HuH-7.5 (cell line): ENCODE results near the gene REV3L.
"Not testable (repeated sequence)": the region's sequence is repeated elsewhere in the genome, so short reads cannot be mapped to it uniquely, and the experiment has no call there.

Experiments
- DNase-seq: peaks from one replicate; pipeline ENCODE4 v3.0.0; 2011; ENCODE audit warnings: low spot score

The REV3L gene, protein sequence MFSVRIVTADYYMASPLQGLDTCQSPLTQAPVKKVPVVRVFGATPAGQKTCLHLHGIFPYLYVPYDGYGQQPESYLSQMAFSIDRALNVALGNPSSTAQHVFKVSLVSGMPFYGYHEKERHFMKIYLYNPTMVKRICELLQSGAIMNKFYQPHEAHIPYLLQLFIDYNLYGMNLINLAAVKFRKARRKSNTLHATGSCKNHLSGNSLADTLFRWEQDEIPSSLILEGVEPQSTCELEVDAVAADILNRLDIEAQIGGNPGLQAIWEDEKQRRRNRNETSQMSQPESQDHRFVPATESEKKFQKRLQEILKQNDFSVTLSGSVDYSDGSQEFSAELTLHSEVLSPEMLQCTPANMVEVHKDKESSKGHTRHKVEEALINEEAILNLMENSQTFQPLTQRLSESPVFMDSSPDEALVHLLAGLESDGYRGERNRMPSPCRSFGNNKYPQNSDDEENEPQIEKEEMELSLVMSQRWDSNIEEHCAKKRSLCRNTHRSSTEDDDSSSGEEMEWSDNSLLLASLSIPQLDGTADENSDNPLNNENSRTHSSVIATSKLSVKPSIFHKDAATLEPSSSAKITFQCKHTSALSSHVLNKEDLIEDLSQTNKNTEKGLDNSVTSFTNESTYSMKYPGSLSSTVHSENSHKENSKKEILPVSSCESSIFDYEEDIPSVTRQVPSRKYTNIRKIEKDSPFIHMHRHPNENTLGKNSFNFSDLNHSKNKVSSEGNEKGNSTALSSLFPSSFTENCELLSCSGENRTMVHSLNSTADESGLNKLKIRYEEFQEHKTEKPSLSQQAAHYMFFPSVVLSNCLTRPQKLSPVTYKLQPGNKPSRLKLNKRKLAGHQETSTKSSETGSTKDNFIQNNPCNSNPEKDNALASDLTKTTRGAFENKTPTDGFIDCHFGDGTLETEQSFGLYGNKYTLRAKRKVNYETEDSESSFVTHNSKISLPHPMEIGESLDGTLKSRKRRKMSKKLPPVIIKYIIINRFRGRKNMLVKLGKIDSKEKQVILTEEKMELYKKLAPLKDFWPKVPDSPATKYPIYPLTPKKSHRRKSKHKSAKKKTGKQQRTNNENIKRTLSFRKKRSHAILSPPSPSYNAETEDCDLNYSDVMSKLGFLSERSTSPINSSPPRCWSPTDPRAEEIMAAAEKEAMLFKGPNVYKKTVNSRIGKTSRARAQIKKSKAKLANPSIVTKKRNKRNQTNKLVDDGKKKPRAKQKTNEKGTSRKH (N-terminal part only)

DNA sequence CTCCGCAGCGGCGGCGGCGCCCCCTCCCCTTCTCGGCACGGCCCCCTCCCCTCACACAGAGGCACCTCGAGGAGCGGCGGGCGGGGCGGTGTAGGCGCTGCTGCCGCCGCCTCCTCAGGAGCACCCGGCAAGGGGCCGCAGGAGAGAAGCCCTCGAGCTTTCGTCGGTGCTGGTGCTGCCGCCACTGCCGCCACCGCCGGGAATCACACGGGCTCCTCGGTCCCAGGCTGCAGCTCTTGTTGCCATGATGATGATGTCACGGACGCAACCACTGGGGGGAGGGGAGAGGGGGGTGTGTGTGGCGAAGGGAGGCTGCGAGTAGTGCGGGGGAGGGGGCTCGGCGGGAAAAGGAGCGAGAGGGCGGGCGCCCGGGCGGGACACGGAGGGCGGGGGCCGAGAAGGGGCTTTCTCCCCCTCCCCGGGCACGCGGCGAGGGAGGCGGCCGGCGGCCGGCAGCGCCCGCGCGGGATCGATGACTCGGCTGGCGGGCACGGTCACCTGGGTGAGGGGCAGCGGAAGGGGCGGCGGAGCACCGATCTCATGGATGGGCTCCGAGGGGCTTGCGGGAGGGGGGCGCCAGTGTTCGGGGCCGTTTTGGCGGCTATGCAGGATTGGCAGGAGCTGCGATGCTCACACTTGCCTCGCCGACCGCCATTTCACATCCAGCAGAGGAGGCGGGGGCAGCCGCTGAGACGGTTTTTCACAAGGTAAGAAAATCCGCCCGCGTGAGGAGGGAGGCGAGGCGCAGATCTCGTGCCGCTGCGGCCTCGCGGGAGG is at the start of gene REV3L:
TSS of gene REV3L (minus strand) at position 260 of the 777 bp plus-strand sequence. CDS start 330 bp downstream, outside the sequence.
- DNase-seq: peak; percentile 79

DNA sequence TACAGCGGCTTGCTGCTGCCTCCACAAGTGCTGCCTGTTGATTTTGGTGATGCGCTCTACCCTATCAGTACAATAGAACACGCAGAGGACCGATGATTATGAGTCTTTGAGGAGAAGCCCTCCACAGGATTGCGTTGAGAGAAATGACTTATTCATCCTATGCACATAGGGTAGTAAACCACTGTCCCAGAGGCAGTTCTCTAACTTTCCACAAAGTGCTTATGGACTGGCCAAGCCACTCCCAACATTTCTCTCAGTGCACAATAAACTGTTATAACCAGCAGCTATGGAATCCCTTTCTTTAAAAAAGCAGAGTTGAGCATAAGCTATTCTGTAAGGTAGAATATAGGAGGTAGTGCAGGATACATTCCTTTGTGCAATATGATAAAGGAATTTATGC is 48.2 kb upstream of the REV3L start:
- no peak for DNase-seq

DNA sequence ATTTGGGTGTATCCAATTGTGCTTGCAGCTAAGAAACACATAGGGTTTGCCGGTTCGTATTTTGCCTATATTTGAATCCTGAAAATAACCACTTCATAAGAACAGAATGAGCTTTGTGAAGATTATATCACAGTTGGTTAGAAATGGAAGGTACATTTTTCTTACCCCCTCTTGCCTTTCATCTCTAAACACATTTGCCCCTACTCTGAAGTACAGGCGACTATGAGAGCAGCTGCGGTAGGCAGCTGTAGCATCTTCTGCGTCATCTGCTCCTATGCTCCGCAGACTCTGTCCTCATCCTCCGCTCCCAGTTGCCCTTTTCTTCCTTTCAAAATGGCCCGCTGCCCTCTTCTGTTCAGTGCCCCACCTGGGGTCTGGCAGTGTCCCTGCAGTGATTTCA is 47.6 kb upstream of the REV3L start:
- no peak for DNase-seq

DNA sequence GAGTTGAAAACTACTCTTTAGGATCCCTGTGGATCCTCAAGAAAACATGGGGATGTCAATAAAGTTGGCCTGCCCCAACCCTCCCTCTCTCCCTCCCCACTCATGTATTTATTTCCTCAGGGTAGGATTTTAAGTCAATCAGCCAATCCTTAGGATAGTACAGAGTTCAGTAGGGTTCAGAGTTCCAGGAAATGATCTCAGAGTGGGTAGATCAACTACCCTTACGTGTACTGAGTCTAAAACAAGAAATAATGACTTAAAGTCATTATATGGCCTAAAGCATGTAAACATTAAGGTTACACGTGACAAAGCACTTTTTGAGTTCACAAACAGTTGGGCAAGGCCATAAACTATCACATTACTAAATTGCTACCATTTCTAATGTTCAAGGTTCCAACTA is 47.2 kb upstream of the REV3L start:
- DNase-seq: no peak

DNA sequence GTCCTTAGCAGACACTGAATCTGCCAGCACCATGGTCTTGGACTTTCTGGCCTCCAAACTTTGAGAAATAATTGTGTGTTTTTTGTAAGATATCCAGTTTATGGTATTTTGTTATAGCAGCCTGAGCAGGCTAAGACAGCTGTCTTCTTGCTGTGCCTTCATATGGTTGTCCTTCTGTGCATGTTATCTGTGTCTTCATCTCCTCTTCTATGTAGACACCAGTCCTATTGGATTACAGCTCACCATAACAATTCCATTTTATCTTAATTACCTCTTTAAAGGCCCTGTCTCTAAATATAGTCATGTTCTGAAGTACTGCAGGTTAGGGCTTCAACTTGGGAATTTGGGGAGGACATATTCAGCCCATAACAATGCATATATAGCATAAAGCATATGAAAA is 44.3 kb upstream of the REV3L start:
- no peak for DNase-seq

DNA sequence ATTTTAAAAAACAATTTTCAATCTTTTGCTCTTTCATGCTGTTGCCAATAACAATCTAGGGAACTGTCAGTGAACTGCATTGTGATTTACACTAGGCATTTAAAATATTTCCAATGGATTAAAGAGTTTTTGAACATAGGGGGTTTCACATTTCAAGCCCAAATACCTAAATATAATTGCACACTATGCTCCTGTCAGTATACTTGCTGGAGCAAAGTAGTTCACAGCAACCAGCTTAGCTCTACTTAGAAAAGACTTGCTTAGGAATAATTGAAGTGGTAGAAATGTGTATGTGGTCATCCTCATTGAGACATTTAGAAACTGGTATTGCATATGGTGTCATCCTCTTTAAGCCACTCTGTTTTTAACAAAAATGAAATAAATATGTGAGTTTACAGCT is 41.7 kb upstream of the REV3L start:
- no peak for DNase-seq

DNA sequence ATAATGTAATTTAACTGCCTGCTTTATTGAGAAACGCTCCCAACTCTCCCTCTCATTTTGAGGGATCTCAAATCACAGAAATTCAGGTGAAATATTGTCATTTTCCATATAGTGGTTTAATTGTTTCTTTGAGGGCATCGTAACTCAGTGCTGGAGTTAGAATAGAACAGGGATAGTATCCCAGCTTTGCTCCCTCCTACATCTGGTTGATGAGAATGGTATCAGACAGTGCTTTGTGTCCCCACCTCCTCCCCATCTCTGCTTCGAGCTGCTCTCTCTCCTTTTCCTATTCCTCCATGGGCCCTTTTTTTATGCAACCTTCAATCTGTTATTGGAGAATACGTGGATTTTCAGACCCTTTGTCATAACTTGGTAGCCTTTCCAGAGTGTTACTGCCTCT is 41.2 kb upstream of the REV3L start:
- no peak for DNase-seq

DNA sequence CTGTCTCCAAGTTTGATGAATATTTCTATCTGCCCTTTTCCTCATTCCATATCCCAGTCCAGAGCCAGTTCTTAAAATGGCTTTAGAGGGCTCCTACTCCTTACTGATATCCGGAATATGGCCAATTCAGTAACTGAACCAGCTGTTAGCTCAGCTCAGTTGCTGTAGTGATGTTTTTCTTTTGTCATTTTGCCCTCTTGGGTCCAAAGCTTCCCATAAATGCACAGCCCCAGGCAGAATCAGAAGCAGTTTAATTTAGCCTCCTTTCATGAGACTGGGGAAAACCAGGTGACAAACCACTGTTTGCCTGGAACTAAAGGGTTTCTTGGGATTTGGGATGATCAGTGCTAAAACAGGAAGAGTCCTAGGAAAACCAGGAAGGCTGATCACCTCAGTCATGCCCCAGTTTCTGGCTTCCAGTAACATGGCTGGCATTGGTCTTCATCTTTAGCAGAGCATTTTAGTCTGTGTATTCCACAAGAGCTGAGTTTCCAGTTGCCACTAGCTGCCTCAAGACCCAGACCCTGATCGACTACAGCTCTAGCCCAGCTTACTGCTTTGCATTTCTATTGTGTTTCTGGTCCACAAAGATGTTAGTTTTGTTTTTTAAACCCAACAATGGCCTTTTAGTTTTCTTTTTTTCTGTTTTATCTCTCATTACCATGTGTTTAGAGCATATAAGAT is 40.6 kb upstream of the REV3L start:
- DNase-seq: no peak

DNA sequence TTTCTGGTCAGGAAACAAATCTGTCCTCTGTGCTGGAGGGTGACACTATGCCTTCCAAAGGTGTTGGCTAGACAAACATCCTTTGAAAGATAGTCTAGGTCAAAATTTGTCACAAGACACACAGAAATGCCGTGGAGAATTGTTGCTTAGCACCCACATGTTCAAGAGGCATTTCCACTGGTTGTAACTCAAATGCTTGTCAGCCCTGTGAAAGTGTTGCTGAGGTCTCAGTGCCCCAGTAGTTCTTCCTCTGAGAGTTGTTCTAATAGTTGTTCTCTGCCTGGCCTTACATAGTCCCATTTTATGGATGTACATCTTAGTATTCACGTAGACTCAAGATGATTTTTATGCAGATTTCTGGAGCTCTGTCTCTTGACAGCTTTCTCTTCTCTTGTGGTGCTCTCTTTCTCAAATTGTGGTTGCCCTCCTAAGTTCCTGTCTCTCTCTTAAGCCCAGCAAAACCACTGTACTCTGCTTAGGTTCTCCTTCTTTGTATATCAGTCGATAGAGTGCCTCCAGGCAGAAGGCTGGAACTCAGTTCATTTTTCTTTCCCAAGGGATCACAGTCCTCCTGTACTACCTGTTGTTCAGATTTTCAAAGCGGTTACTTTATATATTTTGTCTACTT is 39.5 kb upstream of the REV3L start:
- DNase-seq: no peak

DNA sequence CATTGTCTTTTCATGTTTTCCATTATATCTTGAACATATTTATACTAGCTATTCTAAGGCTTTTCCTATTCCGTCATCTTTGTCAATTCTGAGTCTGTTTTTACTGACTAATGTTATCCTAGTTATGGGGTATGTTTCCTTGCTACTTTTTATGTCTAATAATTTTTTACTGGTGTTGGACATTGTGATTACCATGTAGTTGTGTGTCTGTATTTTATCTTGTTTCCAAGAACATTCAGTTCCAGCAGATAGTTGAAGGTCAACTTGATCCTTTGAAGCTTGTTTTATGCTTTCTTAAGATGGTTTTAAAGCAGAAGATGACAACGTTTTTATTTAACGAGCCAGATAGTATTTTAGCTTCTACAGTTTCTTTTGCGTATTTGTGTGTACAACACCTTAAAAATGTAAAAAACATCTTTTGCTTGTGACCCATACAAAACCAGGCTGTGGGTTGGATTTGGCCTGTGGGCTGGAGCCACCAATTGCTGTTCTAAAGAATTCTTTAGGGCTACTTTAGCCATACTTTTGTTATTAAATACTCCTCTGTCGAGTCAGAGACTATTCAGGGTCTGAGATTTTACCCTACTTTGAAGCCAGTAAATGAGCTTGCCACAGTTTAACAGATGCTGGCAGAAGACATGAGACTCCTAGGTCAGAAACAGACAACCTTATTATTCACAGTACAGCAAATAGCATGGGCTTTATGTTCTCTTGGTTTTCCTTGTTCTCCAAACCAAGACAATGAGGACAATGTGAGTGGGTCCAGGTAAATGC is 38.7 kb upstream of the REV3L start:
- no peak for DNase-seq

DNA sequence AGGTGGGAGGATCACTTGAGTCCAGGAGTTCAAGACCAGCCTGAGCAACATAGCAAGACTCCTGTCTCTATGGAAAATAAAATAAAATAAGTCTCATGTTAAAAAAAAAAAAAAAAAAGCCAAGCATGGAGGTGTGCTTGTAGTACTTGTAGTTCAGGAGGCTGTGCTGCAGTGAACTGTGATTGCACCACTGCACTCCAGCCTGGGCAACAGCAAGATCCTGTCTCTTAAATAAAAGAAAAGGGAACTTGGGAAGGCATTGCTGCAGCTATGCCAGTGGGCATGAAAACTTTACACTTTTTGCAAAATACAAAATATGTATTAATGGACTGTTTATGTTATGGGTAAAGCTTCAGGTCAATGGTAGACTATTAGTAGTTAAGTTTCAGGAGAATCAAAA is 37.5 kb upstream of the REV3L start:
- no peak for DNase-seq

DNA sequence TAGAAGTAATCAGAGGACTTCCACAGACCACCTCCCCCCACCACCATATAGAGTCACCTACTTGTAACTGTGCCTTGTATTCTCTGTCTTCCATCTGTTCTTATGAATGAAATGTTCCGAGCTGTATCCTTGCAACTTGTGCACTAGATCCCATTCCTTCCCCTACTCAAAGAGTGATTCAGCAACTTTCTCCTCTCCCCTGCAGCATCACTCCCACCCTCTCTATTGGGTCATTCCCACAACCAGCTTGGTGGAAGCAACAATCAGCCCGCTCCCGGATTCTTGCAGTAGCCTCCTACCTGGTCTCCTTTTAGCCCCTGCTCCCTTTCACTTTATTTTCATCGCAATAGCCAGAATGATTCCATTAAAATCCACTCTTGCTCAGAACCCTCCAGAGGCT is 34.9 kb upstream of the REV3L start:
- no peak for DNase-seq

DNA sequence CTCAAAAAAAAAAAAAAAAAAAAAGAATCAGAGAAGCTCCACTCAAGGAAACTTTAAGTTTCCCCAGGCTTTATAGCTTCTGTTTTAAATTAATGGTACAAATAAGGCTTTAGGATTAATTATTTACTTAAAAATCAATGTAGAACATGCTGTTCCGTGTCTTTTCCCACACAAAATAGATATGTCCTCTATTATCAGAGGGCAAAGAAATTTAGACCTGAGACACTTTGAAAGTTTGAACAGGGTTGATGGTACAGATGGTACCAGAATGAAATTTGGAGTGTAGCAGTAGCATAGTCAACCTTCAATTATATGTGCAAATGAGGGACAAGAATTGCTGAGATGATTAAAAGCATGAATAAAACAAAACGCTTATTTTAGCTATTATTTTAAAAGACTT is 32.2 kb upstream of the REV3L start:
- no peak for DNase-seq

DNA sequence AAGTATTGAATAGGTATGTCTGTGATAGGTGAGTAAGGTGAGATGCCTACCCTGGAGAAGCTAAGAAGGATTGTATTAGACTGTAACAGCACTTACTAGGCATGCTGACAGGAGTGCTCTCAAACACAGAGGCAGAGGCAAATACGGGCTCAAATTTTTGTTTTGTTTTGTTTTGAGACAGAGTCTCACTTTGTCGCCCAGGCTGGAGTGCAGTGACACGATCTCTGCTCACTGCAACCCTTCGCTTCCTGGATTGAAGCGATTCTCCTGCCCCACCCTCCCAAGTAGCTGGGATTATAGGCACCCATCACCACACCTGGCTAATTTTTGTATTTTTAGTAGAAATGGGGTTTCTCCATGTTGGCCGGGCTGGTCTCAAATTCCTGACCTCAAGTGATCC is 31.5 kb upstream of the REV3L start:
- not testable (repeated sequence) for DNase-seq

DNA sequence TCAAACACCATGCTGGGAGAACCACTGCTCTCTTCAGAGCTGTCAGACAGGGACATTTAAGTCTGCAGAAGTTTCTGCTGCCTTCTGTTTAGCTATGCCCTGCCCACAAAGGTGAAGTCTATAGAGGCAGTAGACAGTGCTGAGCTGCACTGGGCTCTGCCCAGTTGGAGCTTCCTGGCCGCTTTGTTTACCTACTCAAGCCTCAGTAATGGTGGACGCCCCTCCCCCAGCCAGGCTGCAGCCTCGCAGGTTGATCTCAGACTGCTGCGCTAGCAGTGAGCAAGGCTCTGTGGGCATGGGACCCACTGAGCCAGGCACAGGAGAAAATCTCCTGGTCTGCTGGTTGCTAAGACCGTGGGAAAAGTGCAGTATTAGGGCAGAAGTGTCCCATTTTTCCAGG is 24.2 kb upstream of the REV3L start:
- DNase-seq: not testable (repeated sequence)

DNA sequence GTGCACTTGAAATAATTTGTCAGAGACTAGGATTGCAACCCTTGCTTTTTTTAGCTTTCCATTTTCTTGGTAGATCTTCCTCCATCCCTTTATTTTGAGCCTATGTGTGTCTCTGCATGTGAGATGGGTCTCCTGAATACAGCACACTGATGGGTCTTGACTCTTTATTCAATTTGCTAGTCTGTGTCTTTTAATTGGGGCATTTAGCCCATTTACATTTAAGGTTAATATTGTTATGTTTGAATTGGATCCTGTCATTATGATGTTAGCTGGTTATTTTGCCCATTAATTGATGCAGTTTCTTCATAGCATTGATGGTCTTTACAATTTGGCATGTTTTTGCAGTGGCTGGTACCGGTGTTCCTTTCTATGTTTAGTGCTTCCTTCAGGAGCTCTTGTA is 22.5 kb upstream of the REV3L start:
- DNase-seq: not testable (repeated sequence)

DNA sequence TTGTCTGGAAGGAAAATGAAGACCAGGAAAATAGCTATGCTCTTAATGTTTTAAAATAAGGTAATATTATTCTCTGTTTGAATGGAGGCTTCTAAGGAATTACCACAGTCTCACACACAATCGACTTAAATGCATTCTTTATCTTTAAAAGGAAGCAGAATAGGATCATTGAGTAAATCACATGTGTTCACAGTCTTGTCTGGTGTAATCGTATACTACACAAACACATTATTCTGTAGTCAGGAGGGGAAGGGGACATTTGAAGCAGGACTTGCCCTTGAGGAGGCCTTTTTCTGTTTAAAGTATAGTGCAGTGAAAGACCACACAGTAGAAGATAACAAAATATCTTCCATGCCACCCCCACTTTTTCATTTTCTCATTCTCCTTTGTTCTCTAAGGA is 20.6 kb upstream of the REV3L start:
- DNase-seq: no peak

DNA sequence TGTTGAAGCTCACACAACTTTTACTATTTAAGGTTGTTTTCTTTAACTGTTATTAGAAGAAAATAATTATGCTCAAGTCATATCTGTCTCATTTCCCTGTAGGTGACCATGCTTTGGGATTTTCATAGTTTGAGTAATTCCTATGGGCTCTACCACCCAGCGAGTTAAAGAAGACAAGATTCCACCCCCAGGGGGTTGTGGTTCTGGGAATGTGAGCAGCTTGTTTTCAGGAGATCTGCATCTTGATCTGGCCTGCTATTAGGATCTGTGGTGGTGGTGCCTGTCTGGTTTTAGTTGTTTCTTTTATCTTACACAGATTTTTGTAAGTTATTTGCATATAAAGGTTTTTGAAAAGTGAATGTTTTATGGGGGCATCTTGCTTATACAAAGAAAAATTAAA is 20.2 kb upstream of the REV3L start:
- no peak for DNase-seq

DNA sequence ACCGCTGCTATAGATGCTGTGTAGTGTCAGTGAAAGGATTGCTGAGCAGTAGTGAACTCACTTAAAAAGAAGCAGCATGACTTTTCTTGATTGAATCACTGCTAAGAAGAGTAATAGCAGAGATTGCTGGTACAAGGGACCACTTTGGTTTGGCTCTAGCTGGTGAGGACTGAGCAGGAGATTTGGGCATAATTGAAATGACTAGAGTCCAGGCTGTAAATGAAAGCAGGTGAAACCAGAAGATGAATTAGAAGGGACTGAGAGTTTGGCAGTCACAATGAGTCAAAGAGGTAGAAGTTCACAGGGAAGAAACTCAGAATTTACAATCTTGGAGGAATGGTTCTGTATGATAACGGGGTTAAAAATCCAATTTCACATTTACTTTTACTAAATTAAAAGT is 19.1 kb upstream of the REV3L start:
- DNase-seq: no peak

DNA sequence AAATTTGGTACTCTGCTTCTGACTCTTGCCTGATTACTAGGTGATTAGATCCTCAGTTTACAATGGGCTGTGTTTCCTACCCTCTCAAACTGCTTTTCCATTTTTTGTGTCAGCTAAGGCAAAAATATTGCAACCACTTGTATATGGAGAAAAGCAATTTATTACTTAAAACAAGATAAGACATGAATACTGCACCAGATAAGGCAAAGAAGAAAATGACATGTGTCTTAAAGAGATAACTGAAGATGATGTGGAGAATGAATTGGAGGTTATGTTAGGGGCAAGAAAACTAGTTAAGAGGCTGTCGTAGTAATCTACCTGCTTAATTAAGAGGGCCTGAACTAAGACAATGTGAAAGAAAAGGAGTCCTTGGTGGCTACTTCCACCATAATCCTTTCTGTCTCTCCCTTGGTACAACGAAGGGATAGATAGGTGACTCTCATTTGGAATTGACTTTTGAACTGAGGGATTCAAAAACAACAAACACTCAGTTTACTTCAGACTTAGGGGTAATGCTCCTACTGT is 16.3 kb upstream of the REV3L start:
- DNase-seq: no peak
